Kasumi-1 (cell line): ENCODE results near the gene C11orf54.

Experiments
- DNase-seq, 2 experiments: peaks; one replicate each; lab custom pipeline; 2025; lab: John Stamatoyannopoulos, UW

The C11orf54 gene

DNA sequence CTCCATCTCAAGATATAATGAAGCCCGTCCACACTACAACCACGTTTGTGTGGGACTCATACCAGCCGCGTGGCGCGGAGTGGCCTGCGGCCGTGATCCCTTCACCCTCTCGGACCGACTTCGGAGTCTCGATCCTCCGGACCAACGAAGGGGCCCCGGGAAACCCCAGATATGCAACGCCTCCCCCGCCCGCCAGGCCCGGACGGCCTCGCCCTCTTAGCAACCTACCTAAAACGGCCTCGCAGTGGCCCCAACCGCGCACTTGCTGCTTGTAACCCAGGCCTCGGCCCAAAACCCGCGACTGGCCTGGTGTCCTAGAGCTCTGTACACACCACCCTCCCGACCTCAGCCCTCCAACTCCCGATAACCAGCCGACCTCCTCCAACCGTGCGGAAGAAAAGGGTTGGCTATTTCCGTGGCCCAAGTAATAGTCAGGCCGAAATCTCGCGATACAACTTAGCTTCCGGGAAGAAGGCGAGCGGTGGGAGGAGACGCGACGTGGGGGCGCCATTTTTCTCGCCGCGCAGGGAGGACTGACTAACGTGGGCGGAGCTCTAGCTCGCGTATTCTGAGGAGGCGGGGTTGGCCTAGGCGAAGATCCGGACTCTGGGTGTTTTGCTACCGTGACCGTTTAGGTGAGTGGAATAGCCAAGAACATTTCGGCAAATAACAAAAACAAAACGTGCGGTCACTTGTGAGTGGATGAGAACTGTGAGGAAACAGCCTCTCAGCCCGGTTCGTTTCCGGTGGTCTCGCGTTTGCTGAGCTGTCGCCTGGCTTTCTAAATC lies at the start of gene C11orf54, which contains the start of gene TAF1D:
Gene C11orf54 (plus strand): TSS at position 579 of the 788 bp plus-strand sequence. CDS start 5,722 bp downstream, outside the sequence.
Gene TAF1D (minus strand): TSS at position 402 of the 788 bp plus-strand sequence. CDS start 2,191 bp downstream, outside the sequence.
- peak; percentile 97 for DNase-seq

DNA sequence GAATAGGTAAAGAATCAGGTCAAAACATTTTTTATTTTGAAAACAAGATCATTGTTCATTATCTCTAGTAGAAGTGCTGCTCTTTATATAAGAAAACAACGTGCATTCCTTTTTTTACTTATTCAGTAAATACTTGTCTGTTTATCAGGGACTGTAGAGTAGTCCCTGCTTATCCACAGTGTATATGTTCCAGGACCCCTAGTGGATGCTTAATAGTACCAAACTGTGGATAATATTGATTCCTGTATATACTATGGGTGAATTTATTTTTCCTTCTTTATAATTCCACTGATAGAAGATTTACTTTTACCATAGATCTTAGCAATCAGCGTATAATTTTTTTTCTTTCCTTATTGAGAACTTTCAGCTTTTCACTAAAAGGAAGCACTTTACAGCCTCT lies 47.4 kb upstream of the C11orf54 start:
- no peak for DNase-seq

GRCh38 chr11:93694557-93694956 lies 46.9 kb upstream of the C11orf54 start:
- DNase-seq: no peak

GRCh38 chr11:93697611-93698010 lies 43.9 kb upstream of the C11orf54 start:
- DNase-seq: no peak

DNA sequence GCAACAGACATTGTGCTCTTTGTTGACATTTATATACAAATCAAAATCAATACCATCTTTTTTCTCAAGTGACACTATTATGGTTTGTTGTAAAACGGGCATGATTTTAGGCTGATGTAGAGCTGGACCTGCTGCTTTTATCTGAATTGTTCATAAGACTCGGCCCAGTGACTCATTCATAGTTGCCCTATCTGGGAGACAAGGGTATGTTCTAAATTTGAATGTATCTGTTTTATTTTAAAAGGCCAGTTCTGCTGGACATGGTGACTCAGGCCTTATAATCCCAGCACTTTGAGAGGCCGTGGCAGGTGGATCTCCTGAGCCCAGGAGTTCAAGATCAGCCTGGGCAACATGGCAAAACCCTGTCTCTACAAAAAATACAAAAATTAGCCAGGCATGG lies 40.6 kb upstream of the C11orf54 start:
- no peak for DNase-seq

- DNase-seq: peak in 1 of 2 experiments; percentile 10
Measured at GRCh38 chr11:93704237-93704636, 37.2 kb upstream of the C11orf54 start.

DNA sequence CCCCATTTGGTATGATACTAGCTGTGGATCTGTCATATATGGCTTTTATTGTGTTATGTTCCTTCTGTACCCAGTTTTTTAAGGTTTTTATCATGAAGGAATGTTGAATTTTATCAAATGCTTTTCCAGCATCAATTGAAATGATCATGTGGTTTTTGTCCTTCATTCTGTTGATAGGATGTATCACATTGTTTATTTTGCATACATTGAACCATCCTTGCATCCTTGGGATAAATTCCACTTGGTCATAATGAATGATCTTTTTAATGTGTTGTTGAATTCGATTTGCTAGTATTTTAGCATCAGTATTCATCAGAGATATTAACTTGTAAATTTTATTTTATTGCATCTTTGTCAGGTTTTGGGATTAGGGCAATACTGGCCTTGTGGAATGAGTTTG lies 31.2 kb upstream of the C11orf54 start:
- no peak for DNase-seq

- DNase-seq: no peak
Measured at GRCh38 chr11:93712678-93713077, 28.8 kb upstream of the C11orf54 start.

DNA sequence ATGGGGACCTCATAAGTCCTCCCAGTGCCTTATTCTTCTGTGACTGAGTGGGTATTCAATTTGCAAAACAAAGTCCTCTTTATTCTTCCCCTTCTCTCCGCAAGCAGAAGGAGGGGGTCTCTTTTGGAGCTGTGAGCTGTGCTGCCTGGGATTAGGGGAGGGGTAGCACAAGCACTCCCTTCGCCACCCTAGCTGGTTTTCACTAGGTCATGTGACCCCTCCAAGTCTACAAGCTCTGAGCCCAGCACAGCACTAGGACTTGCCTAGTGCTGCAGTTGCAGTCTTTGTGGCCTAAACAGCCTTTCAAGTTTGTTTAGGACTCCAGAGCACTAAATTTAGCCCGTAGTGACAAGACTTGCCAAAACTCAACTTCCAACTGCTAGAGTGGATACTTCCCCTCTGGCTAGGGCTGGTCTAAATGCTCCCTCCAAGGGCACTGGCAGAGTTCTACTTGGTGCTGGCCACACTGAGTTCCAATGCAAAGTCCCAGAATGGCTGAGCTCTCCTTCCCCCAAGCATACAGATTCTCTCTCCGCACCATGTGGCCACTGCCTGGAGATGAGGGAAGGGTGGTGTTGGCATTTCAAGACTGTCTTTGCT lies 25.6 kb upstream of the C11orf54 start:
- peak; percentile 29 to 43 for DNase-seq

GRCh38 chr11:93717501-93717900 lies 24.0 kb upstream of the C11orf54 start:
- DNase-seq: no peak

GRCh38 chr11:93718057-93718563 lies 23.4 kb upstream of the C11orf54 start:
- peak; percentile 93 to 95 for DNase-seq

- no peak for DNase-seq
Measured at GRCh38 chr11:93719310-93719709, 22.2 kb upstream of the C11orf54 start.

DNA sequence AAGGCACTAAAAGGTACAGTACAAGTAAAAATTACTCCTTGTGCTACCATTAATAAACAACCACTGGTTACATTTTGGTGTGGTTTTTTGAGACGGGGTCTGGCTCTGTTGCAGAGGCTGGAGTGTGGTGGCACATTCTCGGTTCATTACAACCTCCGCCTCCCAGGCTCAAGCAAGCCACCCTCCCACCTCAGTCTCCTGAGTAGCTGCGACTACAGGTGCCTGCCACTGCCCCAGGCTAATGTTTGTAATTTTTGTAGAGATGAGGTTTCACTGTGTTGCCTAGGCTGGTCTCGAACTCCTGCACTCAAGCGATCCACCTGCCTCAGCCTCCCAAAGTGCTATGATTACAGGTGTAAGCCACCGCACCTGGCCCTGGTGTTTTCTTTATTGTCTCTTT lies 20.9 kb upstream of the C11orf54 start:
- no peak for DNase-seq

DNA sequence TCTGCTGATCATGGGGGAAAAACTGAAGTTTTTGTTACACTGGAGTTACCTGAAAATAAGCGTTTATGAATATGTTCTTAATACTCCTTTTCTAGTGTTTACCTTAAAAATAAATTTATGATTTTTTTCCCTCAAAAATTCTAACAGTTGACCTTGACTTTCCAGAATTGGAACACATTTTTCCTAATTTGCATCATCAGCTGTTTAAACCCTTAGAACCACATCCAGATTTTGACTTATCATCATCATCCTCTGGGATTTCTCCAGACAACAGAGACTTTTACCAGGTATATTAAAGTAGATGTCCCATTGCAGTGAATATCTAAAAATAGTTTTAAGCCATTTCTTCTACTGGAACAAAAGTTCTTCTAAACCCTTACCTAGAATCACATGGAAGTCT lies 17.4 kb upstream of the C11orf54 start:
- DNase-seq: no peak

DNA sequence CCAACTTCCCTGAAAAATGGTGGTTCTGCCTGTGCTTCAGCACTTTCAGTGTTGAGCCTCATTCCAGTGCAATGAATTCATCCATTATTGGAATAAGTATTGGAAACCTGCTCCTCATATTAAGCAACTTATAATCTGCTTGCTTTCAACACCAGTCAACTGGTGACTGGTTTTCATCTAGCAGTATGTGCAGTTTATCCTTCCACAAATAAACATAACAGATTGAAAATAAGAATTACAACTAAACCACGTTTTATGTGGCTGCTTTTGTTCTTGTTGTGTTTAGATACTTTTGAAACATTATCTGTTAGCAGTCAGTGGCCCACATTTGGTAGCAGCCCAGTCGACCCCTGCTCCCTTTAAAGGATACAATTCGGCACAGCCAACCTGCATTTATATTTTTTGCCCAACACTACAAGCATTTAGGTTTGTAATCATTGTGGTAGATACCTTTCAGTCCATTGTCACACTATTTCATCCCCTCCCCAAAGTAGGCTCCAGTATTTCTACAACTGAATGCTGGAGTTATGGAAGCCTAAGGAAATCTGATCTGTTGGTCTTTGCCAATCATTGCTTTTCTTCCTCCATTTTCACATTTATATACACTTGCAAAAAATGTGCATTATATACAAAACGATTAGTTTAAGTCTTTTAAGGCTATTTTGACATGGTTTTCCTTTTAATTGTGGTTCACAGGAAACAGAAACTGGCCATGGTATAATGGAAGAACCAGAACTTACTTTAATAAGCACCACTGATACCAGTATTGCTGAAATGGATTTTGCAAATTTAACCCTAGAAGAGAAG lies 13.3 kb upstream of the C11orf54 start:
- peak in 1 of 2 experiments; percentile 27 for DNase-seq

GRCh38 chr11:93728792-93729128 lies 12.7 kb upstream of the C11orf54 start:
- peak in 1 of 2 experiments; percentile 27 for DNase-seq

GRCh38 chr11:93729129-93729616 lies 12.3 kb upstream of the C11orf54 start:
- DNase-seq: no peak

GRCh38 chr11:93730108-93731107 lies 11.1 kb upstream of the C11orf54 start:
- DNase-seq: no peak

- no peak for DNase-seq
Measured at GRCh38 chr11:93732237-93732892, 9.1 kb upstream of the C11orf54 start.

GRCh38 chr11:93733474-93733873 lies 8.0 kb upstream of the C11orf54 start:
- DNase-seq: no peak
